K562 (cell line): Measurements from ENCODE around the gene AHI1. TPM values are rescaled to one million over a fixed set of nuclear protein-coding genes. Genes with fewer than 3 reads are reported as not detected.
A peak's percentile ranks its signal among the peaks of the same experiment; 100 is the strongest.

ENCODE experiments used
- ATAC-seq: fragments of 200-7000 bp; cut with Tn5 transposase; 3 replicates; pipeline ENCODE4 v1.9.1; 2020; ENCODE audit warnings: moderate library complexity
- BruUV-seq: library from RNA; stranded (reverse); fragments of 400-500 nt; replicated peaks from 2 replicates; lab custom pipeline; 2021; lab: Mats Ljungman, UMichigan
- CTCF ChIA-PET: fragments of 300-600 bp; formaldehyde crosslinking; extraction: SDS; loops from one replicate; lab custom pipeline; 2021; ENCODE audit warnings: low intra/inter-chr PET ratio; lab: Yijun Ruan, JAX
- POLR2A ChIA-PET: fragments of 300-600, 350-650 bp; sonication (Branson Sonifier 250); formaldehyde crosslinking; extraction: SDS; loops from one replicate; lab custom pipeline; 2021; ENCODE audit warnings: antibody characterized with exemption, inconsistent platforms; lab: Yijun Ruan, JAX
- DNase-seq, 4 experiments: peaks; one replicate each; pipeline versions ENCODE4 v3.0.0 to v3.0.0-alpha.2; 2011 to 2018; ENCODE audit warnings: low spot score in 3 of 4, mixed read lengths in 3 of 4; ENCODE audit errors: extremely low read depth in 1 of 4
- FAIRE-seq: peaks from 2 replicates; lab custom pipeline; 2011; peaks lifted over from hg19 to GRCh38; lab: Jason Lieb, UNC
- H2AFZ ChIP-seq: 2 replicates; pipeline ENCODE4 v1.6.0; 2011; ENCODE audit warnings: low read depth, low read length, control low read depth, inconsistent platforms
- H3K27ac ChIP-seq: fragments of 200-600 bp; 3 replicates; pipeline ENCODE4 v1.8.0; 2011; ENCODE audit warnings: low read depth, mild to moderate bottlenecking, control low read depth, inconsistent platforms, low read length, moderate library complexity, mixed read lengths; ENCODE audit errors: extremely low read depth
- H3K27me3 ChIP-seq, 2 experiments: fragments of 300-600 bp in 1 of 2; 2 replicates in 1 of 2; 3 replicates in 1 of 2; pipeline versions ENCODE4 v1.6.0 to v1.8.0; 2011; ENCODE audit warnings: inconsistent platforms in 2 of 2, low read length in 2 of 2, mild to moderate bottlenecking in 1 of 2, mixed read lengths in 1 of 2, moderate library complexity in 1 of 2; ENCODE audit not compliant: control insufficient read depth in 2 of 2, insufficient read depth in 2 of 2
- H3K36me3 ChIP-seq: fragments of 300-600 bp; 3 replicates; pipeline ENCODE4 v1.8.0; 2011; ENCODE audit warnings: mild to moderate bottlenecking, low read length, inconsistent platforms; ENCODE audit not compliant: control insufficient read depth, insufficient read depth
- H3K4me1 ChIP-seq, 2 experiments: fragments of 200-600 bp in 1 of 2; replicated peaks in 1 of 2; 2 replicates in 1 of 2; 3 replicates in 1 of 2; pipeline versions ENCODE4 v1.5.1 to v1.8.0; 2011; ENCODE audit warnings: inconsistent platforms in 2 of 2, low read length in 2 of 2, mild to moderate bottlenecking in 1 of 2, mixed read lengths in 1 of 2, moderate library complexity in 1 of 2; ENCODE audit not compliant: control insufficient read depth in 2 of 2, insufficient read depth in 2 of 2
- H3K4me2 ChIP-seq: 2 replicates; pipeline ENCODE4 v1.6.1; 2011; ENCODE audit warnings: low read length, control low read depth, inconsistent platforms, mixed read lengths; ENCODE audit not compliant: insufficient read depth
- H3K4me3 ChIP-seq: fragments of 200-600 bp; sonication (generic), shearing (Covaris generic); 2 replicates; pipeline ENCODE4 v1.5.1; 2016; ENCODE audit warnings: control low read depth, inconsistent platforms
- H3K79me2 ChIP-seq: fragments of 200-600 bp; 3 replicates; pipeline ENCODE4 v1.8.0; 2011; ENCODE audit warnings: low read length, inconsistent platforms; ENCODE audit not compliant: control insufficient read depth, insufficient read depth
- H3K9ac ChIP-seq, 2 experiments: 2 replicates each; pipeline versions ENCODE4 v1.6.0 to v1.6.1; 2011; ENCODE audit warnings: low read depth in 2 of 2, low read length in 2 of 2, control low read depth in 1 of 2, inconsistent platforms in 1 of 2, mild to moderate bottlenecking in 1 of 2, mixed read lengths in 1 of 2; ENCODE audit not compliant: insufficient read depth in 1 of 2
- H3K9me1 ChIP-seq: one replicate; pipeline ENCODE4 v1.6.0; 2011; ENCODE audit warnings: inconsistent platforms, mild to moderate bottlenecking, low read length, moderate library complexity; ENCODE audit not compliant: control insufficient read depth, insufficient read depth
- H3K9me3 ChIP-seq: replicated peaks from 2 replicates; pipeline ENCODE4 v1.5.1; 2011; ENCODE audit warnings: low read depth, low read length, inconsistent platforms; ENCODE audit not compliant: control insufficient read depth, insufficient read depth
- H4K20me1 ChIP-seq: replicated peaks from 2 replicates; pipeline ENCODE4 v1.6.1; 2011; ENCODE audit warnings: low read length, inconsistent platforms, mixed read lengths; ENCODE audit not compliant: control insufficient read depth, insufficient read depth
- FOXA3 ChIP-seq, 2 experiments: fragments of 450-650 bp in 1 of 2; sonication (generic) in 1 of 2; formaldehyde crosslinking; IDR thresholded peaks in 1 of 2; conservative IDR thresholded peaks in 1 of 2; 2 replicates each; pipeline versions ENCODE4 v1.4.0 to v1.8.0; 2020 to 2022; ENCODE audit warnings: mild to moderate bottlenecking in 2 of 2, missing genetic modification reagents in 1 of 2
- MEIS2 ChIP-seq: fragments of 450-650 bp; IDR thresholded peaks from 2 replicates; pipeline ENCODE4 v1.6.1; 2014; ENCODE audit warnings: mild to moderate bottlenecking; ENCODE audit not compliant: partially characterized antibody
- NFE2 ChIP-seq: IDR thresholded peaks from 2 replicates; pipeline ENCODE4 v1.6.1; 2014; ENCODE audit warnings: antibody characterized with exemption, low read depth
- NR2C1 ChIP-seq, 2 experiments: fragments of 450-650 bp; IDR thresholded peaks; 2 replicates each; pipeline ENCODE4 v1.6.1; 2017; ENCODE audit warnings: mild to moderate bottlenecking in 2 of 2, antibody characterized with exemption in 1 of 2, inconsistent platforms in 1 of 2, missing compliant biosample characterization in 1 of 2, missing genetic modification characterization in 1 of 2
- SMAD1 ChIP-seq: fragments of 150-350 bp; IDR thresholded peaks from 2 replicates; pipeline ENCODE4 v1.6.1; 2014; ENCODE audit warnings: low read length, low read depth; ENCODE audit not compliant: partially characterized antibody
- SNAPC5 ChIP-seq: fragments of 250-450 bp; sonication (Bioruptor Pico); IDR thresholded peaks from 2 replicates; pipeline ENCODE4 v1.8.0; 2021; ENCODE audit warnings: moderate library complexity, mild to moderate bottlenecking, inconsistent platforms
- TCF3 ChIP-seq: sonication (generic); formaldehyde crosslinking; IDR thresholded peaks from 2 replicates; pipeline ENCODE4 v1.4.0; 2020; ENCODE audit warnings: mild to moderate bottlenecking, missing genetic modification reagents
- TFE3 ChIP-seq: fragments of 450-650 bp; formaldehyde crosslinking; IDR thresholded peaks from 2 replicates; pipeline ENCODE4 v1.4.0; 2020; ENCODE audit warnings: mild to moderate bottlenecking, mixed read lengths
- ZBTB5 ChIP-seq: fragments of 450-650 bp; IDR thresholded peaks from 2 replicates; pipeline ENCODE4 v1.6.1; 2017; ENCODE audit warnings: antibody characterized with exemption
- ZFP91 ChIP-seq: sonication (generic); formaldehyde crosslinking; IDR thresholded peaks from 2 replicates; pipeline ENCODE4 v1.8.0; 2022; ENCODE audit warnings: mild to moderate bottlenecking, missing genetic modification reagents
- ZNF445 ChIP-seq: fragments of 250-450 bp; sonication (Bioruptor Pico); IDR thresholded peaks from 2 replicates; pipeline ENCODE4 v1.4.0; 2020; ENCODE audit warnings: low read depth, mild to moderate bottlenecking, moderate library complexity
- ZNF592 ChIP-seq: fragments of 450-650 bp; IDR thresholded peaks from 2 replicates; pipeline ENCODE4 v1.6.1; 2017; ENCODE audit warnings: antibody characterized with exemption, mild to moderate bottlenecking
- WGBS: fragments of 100-300 bp; shearing (Covaris generic); methylation state at CpG from one replicate; pipeline ENCODE4 v1.1.6; 2016; ENCODE audit warnings: low coverage, mixed read lengths; ENCODE audit not compliant: insufficient coverage; ENCODE audit errors: missing lambda C conversion rate; 5-methylcytosine and 5-hydroxymethylcytosine counted together
- in situ Hi-C: fragments of 300-500 bp; cut with MboI; formaldehyde crosslinking; loops from 4 replicates; pipeline ENCODE4 v1.15.0; 2018; ENCODE audit warnings: inconsistent platforms, mixed read lengths
- intact Hi-C: fragments of 100-400 bp; cut with micrococcal nuclease; formaldehyde crosslinking; loops from 2 replicates; pipeline ENCODE4 v1.14.2; 2022
- polyA plus RNA-seq, 8 experiments: library from polyadenylated mRNA; depleted of rRNA in 4 of 8; stranded (reverse) in 5 of 8; unstranded in 3 of 8; fragments of >200 nt; fragmentation: Nextera tagmentation in 2 of 8; fragmentation: Illumina TruSeq in 1 of 8; extraction: Ambion mirVana in 2 of 8; extraction: Trizol in 1 of 8; gene quantifications; 2 replicates each; pipeline versions ENCODE4 v1.2.1 to v1.2.3, GENCODE V29; 2011 to 2014; ENCODE audit warnings: inconsistent platforms in 1 of 8, missing spikeins in 1 of 8
- total RNA-seq, 7 experiments: library from RNA; depleted of rRNA in 6 of 7; stranded (reverse); fragments of >200 nt in 6 of 7; fragmentation: Illumina TruSeq in 2 of 7; extraction: Trizol in 2 of 7; gene quantifications; 2 replicates each; pipeline versions ENCODE4 v1.2.1 to v1.2.3, GENCODE V29; 2011 to 2021; ENCODE audit warnings: low replicate concordance in 1 of 7

AHI1 gene
- total and polyA plus RNA-seq, 9 of the 15 experiments (the other 6 are each of a cell fraction or from before 2014, with no cell fraction given), result 24.7 to 54.9 (median 32.2) TPM

GRCh38 chr6:135382182-135382628, 115.3 kb downstream of the AHI1 start:
- WGBS, result 37% methylated on average over 2 of the region's 2 CpGs
- POLR2A ChIA-PET, result no interaction called here
- TF ChIP-seq ZFP91 (CRISPR knock-in tag), result no peak
- no peak for TF ChIP-seq ZBTB5
- TF ChIP-seq NFE2, result 0 out of 2 replicates have a peak, but pooled peaks have one; percentile 17
- no peak for TF ChIP-seq NR2C1 (IDR thresholded peaks at IDR 0.05)
- TF ChIP-seq NR2C1 (tag; IDR thresholded peaks at IDR 0.05), result no peak
- TF ChIP-seq SNAPC5, result no peak
- TF ChIP-seq ZNF445 (CRISPR knock-in tag), result no peak
- TF ChIP-seq MEIS2, result peak; percentile 20
- no peak for TF ChIP-seq TFE3 (CRISPR knock-in tag)
- no peak for TF ChIP-seq TCF3
- TF ChIP-seq SMAD1, result no peak
- TF ChIP-seq FOXA3 (CRISPR knock-in tag; conservative IDR thresholded peaks at IDR 0.05 in 1 of 2, IDR thresholded peaks at IDR 0.05 in 1 of 2), result no peak
- no peak for TF ChIP-seq ZNF592

More at GRCh38 chr6:135382182-135382628, 115.3 kb downstream of the AHI1 start:
- Histone ChIP-seq H4K20me1 (no peaks in the 10 kb centered on the region), H3K9me3 (no peaks in the 10 kb centered on the region), H3K9ac (no peak overlapping the region), H3K4me1 (peaks cover 0 to 4% of the 10 kb centered on the region in 2 experiments; a peak in 1 of 5 replicates), H3K36me3 (no peaks in the 10 kb centered on the region), H3K27ac (no peak overlapping the region), H2AFZ (no peak overlapping the region), H3K4me3 (no peak overlapping the region), H3K79me2 (no peaks in the 10 kb centered on the region), H3K4me2 (no peak overlapping the region), H3K27me3 (no peaks in the 10 kb centered on the region), H3K9me1 (no peaks in the 10 kb centered on the region)
- no peak for DNase-seq
- no peak for FAIRE-seq
- ATAC-seq, result no peak
- no TSS peak for BruUV-seq
- intact Hi-C loops, result no loop called here
- in situ Hi-C loops, result no loop called here
- CTCF ChIA-PET, result no interaction called here
